WI38 (cell line): ENCODE results near the gene ZFYVE28.

Experiments
- H3K4me3 ChIP-seq: 2 replicates; pipeline ENCODE4 v1.5.1; 2011; ENCODE audit warnings: low read depth, mild to moderate bottlenecking, control low read depth, low read length
- CTCF ChIP-seq: IDR thresholded peaks from 2 replicates; pipeline ENCODE4 v1.5.1; 2012; ENCODE audit warnings: low read depth, mild to moderate bottlenecking, control low read depth, low read length

Gene ZFYVE28

DNA sequence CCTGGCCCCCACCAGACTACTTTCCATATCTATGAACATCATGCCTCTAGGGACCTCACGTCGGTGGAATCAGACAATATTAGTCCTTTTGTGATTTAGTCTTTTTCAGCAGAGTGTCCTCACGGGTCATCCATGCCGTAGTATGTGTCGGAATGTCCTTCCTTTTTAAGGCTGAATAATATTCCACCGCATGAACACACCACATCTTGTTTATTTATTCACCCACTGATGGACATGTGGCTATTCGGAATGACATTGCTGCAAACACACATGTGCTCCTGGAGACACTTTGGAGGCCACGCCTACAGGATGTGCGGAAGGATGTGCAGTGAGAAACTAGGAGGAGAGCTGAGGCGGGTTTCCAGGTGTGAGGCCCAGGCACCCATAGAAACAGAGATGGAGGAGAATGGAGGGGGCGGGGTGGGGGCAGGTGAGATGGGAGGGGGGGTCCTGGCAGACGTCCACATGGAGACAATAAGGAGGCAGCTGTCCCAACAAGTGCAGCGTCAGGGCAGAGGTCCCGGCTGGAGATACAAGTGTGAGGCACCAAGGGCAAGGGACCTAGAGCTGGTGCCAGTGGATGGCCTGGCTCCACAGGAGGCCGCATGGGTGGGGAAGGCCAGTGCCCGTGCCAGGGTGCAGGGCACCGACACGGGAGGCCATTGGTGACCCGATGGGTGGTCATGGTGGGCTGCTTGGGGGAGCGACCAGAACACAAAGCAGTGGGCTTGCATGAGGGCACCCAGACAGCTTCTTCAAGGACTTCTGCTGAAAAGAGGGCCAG lies 20.7 kb downstream of the ZFYVE28 start:
- TF ChIP-seq CTCF: no peak
- H3K4me3 ChIP-seq: no peak overlapping the region

DNA sequence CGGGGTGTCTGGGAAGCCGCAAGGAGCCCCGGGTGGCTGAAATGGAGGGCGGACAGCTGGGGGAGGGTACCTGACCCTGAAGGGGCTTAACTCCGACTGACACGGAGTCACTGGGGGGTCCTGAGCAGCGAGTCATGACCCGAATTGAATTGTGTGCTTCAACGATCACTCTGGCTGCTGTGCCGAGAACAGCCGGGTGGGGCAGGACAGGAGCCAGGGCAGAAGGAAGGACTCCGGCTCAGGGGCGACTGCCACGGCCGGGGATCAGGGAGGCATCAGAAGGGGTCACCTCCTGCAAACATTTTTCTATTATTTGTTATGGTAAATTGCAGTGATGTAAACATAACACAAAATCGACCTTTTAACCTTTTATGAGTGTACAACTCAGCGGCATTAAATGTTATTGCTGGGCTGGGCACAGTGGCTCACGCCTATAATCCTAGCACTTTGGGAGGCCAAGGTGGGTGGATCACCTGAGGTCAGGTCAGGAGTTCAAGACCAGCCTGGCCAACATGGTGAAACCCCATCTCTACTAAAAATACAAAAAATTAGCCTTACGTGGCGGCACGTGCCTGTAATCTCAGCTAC lies 21.6 kb downstream of the ZFYVE28 start:
- H3K4me3 ChIP-seq: no peak overlapping the region
- TF ChIP-seq CTCF: no peak

DNA sequence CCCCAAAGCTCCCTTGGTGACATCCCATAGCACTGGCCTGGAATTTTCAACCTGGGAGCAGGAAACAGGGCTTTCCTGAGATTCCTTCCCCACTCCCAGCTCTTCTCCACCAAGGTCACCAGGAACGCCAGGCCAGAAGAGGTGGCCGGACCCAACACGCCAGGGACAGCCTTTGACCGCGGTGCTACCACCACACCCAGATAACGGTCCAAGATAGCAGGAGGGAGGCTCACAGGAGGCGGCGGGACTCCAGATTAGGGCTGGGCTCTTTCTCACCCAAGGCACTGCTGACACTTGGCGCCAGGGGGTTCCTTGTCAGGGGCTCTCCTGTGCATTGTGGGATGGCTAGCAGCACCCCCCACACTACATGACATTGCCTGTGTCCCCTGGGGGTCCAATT lies 22.9 kb downstream of the ZFYVE28 start:
- TF ChIP-seq CTCF: no peak
- no peak overlapping the region for H3K4me3 ChIP-seq

GRCh38 chr4:2395038-2395437 lies 23.4 kb downstream of the ZFYVE28 start:
- TF ChIP-seq CTCF: no peak
- no peak overlapping the region for H3K4me3 ChIP-seq

GRCh38 chr4:2394528-2394927 lies 23.9 kb downstream of the ZFYVE28 start:
- TF ChIP-seq CTCF: no peak
- H3K4me3 ChIP-seq: no peak overlapping the region

- no peak overlapping the region for H3K4me3 ChIP-seq
- no peak for TF ChIP-seq CTCF
Measured at GRCh38 chr4:2393353-2394270, 24.8 kb downstream of the ZFYVE28 start.
